GM21576 (cell line): Measurements from ENCODE around the gene TSEN2.
"Not testable (repeated sequence)": the region's sequence is repeated elsewhere in the genome, so short reads cannot be mapped to it uniquely, and the experiment has no call there.

ENCODE experiments used
- ATAC-seq: cut with Tn5 transposase; IDR thresholded peaks from one replicate; pipeline ENCODE4 v1.9.1; 2021; ENCODE audit warnings: mild to moderate bottlenecking, moderate library complexity; ENCODE audit not compliant: unreplicated experiment

The TSEN2 gene

DNA sequence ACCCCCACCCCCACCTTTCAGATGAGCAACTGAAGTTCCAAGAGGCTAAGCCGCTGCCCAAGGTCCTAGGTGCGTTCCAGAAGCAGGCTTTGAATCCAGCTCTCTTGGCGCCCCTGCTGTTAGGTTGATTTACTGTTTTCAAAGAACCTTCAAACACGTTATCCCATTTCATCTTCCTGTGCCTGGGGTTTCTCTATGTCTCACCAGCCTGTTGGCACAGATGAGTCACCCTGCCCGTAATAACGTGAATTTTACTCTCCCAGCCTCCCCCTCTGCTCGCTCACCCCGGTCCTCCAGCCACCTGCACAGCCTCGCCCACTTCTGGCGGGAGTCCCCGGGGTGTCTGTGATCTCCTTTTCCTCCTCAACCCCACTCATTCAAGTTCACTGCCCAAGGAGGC, 13.0 kb upstream of the TSEN2 start:
- no peak for ATAC-seq

DNA sequence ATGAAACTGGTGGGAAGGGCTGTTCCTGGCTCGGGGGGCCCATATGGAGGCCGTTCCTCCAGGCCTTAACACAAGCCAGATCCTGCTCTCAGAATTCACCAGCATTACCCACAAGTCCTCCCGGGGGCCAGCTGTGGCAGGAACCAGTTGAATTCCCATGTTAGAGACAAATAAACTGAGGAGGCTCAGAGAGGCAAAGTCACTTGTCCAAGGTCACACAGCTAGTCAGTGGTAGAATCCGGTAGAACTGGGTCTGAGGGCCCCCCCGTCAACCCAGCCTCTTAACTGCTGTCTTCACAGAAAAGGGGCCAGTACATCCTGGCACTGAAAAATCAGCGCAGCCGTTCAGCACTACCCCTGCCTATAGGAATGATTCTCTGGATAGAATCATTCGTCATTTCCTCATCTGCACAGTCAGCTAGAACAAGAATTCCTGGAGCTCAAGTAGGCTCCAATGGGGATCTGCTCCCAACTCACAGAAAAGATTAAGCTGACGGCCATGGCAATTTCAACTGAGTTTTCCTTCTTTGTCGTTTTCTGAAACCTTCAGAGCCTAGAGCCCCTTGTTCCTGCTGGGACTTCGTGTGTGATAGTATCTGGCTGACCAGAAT, 12.2 kb upstream of the TSEN2 start:
- ATAC-seq = no peak

DNA sequence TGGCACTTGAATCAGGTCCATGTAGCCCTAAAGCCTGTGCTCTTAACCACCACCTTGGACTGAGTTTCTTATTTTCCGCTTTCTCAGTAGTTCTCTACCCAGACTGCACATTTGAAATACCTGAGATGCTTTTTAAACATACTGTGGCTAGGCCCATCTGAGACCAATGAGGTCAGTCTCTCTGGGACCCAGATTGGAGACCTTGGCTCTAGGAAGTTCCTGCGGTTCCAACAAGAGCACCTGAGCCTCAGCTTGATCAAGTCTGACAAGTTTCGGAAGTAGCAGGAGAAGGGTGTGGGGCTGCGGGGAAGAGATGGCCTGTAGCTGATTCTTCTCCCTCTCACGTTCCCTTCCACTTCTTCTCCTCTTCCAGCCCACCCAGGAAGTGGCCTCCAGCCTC, 11.5 kb upstream of the TSEN2 start:
- no peak for ATAC-seq

- no peak for ATAC-seq
Observed at GRCh38 chr3:12473511-12473910, 10.8 kb upstream of the TSEN2 start.

- no peak for ATAC-seq
Observed at GRCh38 chr3:12476238-12476897, 7.9 kb upstream of the TSEN2 start.

GRCh38 chr3:12477256-12477655, 7.0 kb upstream of the TSEN2 start:
- no peak for ATAC-seq

- ATAC-seq = no peak
Observed at GRCh38 chr3:12478326-12478725, 6.0 kb upstream of the TSEN2 start.

- ATAC-seq = not testable (repeated sequence)
Observed at GRCh38 chr3:12479198-12479597, 5.1 kb upstream of the TSEN2 start.

GRCh38 chr3:12479919-12480427, 4.3 kb upstream of the TSEN2 start:
- ATAC-seq = no peak

DNA sequence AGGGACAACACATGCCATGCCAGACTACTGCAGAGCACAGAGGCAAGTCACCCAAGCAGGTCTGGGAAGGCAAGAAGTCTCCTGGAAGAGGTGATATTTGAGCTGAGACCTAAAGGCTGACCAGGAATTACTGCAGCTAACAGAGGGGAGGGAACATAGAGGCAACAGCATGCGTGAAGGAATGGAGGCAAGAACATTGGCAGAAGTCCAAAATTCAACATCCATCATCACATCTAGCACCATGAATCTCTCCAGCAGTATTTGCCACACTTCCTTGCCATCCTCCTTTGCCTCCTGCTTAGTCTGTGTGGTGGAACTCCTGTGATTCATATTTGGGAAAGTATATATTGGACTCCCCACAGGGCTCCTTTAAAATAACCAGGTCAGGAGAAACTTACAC, 870 bp upstream of the TSEN2 start:
- no peak for ATAC-seq

DNA sequence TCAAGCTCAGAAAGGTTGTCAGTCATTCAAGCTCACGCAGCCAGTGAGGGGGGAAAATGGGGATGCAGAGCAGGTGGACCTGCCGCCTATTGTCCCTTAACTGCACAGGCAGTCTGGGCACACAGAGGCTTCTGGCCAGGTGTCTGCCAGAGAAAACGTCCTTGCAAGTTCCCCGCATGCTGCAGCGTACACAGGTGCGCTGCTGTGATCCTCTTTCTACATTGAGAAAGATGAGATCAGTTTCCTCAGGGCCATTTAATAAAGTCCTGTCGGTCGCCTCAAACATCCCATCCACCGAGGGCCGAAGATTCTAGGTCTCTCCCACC, 445 bp upstream of the TSEN2 start:
- no peak for ATAC-seq

GRCh38 chr3:12484983-12485327, 675 bp downstream of the TSEN2 start:
- ATAC-seq = no peak

GRCh38 chr3:12486001-12486400, 1.7 kb downstream of the TSEN2 start:
- no peak for ATAC-seq

- ATAC-seq = no peak
Observed at GRCh38 chr3:12486916-12487315, 2.6 kb downstream of the TSEN2 start.

DNA sequence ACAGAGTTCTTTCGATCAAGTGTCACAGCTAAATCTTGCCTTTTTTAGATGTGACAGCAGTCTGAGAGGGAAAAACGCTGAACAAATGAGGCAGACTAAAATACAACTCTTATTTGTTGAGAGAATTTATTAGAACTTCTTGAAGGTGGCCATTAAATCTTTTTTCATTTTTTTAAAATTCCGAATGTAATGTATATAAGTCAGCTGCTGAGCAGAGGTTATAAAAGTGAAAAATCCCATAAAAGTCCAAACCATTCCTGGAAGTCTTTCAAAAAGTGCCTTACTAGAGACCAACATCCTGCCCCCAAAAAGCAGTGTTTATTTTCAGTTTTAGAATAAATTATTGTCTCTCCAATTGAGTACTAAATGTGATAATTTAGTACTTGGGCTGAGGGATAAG, 3.1 kb downstream of the TSEN2 start:
- ATAC-seq = no peak

DNA sequence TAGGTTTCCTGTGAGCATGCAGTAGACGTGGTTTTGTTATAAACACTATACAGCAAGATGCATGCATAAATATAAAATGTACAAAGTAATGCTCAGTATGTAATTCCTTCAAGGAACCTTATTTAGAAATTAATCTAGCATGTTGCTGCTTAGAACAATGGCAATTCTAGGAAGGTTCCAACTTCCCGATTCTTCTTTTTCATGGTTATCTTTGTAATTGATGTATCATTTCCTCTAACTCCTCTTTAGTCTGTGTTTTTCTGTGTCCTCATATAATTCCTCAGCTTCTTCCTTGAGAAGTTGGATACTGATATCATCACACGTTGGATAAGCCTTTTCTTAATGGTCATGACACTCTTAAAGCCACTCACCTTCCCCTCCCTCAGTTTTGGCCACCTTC, 3.5 kb downstream of the TSEN2 start:
- ATAC-seq = no peak

- no peak for ATAC-seq
Observed at GRCh38 chr3:12489368-12489767, 5.1 kb downstream of the TSEN2 start.

- no peak for ATAC-seq
Observed at GRCh38 chr3:12489832-12490231, 5.6 kb downstream of the TSEN2 start.

- ATAC-seq = no peak
Observed at GRCh38 chr3:12490547-12490946, 6.3 kb downstream of the TSEN2 start.

- no peak for ATAC-seq
Observed at GRCh38 chr3:12495749-12496452, 11.6 kb downstream of the TSEN2 start.

DNA sequence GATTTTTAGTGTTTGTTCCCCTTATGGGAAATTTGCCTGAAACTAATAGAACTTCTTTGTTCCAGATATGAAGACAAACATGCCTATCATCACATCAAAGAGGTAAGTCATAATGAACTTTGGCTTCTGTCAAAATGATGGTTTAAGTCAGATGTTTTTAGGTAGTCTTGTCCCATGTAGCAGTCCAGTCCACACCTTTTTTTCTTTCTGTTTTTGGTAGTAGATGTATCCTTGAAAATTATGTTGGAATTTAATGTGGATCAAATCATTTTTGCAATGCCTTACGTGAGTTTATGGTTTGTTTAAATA, 12.1 kb downstream of the TSEN2 start:
- no peak for ATAC-seq

GRCh38 chr3:12499474-12499873, 15.2 kb downstream of the TSEN2 start:
- no peak for ATAC-seq
